Breast epithelium (tissue), 3 donors: ENCODE measurements around the gene CDC20B.

Experiments used
- CTCF ChIP-seq, 3 donors: fragments of 450-650 bp; IDR thresholded peaks; one replicate each; pipeline ENCODE4 v1.5.1; 2016 to 2017; ENCODE audit warnings: antibody characterized with exemption in 3 of 3, mild to moderate bottlenecking in 3 of 3, moderate library complexity in 3 of 3
- POLR2A ChIP-seq: fragments of 450-650 bp; IDR thresholded peaks from one replicate; pipeline ENCODE4 v1.6.1; 2016; ENCODE audit warnings: antibody characterized with exemption, mild to moderate bottlenecking, moderate library complexity
- POLR2AphosphoS5 ChIP-seq, 3 donors: sonication (generic); formaldehyde crosslinking; IDR thresholded peaks; one replicate each; pipeline ENCODE4 v1.6.1; 2017; ENCODE audit warnings: antibody characterized with exemption in 3 of 3

- TF ChIP-seq CTCF (IDR thresholded peaks at IDR 0.05): no peak
- TF ChIP-seq POLR2A: no peak
- TF ChIP-seq POLR2AphosphoS5 (IDR thresholded peaks at IDR 0.05): no peak
Observed at GRCh38 chr5:55102348-55102747, 70.6 kb downstream of the CDC20B start, which contains the start of gene GZMA.
